MM.1S (cell line): Measurements from ENCODE around the gene DLX5.

Experiments
- EZH2phosphoT487 ChIP-seq: fragments of 300-600 bp; sonication (generic); IDR thresholded peaks from 2 replicates; pipeline ENCODE4 v1.6.1; 2018; ENCODE audit warnings: antibody characterized with exemption, low read length
- TF ChIP-seq, protein P1 (sequence below): fragments of 300-600 bp; sonication (generic); IDR thresholded peaks from 2 replicates; pipeline ENCODE4 v1.5.1; 2016; ENCODE audit warnings: antibody characterized with exemption, low read length, mixed read lengths

DNA sequence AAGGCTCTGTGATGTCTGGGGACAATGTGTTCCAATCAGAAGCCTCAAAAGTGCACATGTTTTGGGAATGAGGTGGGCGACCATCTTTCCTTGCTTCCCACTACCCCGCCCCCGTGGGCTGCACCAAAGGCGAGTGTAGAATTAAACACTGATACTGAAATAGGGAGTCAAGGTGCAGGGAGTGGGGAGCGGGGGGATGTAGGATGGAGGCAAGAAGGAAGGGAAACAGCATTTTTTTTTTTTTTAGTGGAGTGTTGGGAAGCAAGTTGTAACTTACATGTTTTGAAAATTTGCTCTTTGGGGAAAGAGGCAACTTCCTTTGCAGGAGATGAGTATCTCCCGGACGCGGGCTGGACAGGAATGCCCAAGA is 484 bp upstream of the DLX5 start:
- TF ChIP-seq, protein P1, sequence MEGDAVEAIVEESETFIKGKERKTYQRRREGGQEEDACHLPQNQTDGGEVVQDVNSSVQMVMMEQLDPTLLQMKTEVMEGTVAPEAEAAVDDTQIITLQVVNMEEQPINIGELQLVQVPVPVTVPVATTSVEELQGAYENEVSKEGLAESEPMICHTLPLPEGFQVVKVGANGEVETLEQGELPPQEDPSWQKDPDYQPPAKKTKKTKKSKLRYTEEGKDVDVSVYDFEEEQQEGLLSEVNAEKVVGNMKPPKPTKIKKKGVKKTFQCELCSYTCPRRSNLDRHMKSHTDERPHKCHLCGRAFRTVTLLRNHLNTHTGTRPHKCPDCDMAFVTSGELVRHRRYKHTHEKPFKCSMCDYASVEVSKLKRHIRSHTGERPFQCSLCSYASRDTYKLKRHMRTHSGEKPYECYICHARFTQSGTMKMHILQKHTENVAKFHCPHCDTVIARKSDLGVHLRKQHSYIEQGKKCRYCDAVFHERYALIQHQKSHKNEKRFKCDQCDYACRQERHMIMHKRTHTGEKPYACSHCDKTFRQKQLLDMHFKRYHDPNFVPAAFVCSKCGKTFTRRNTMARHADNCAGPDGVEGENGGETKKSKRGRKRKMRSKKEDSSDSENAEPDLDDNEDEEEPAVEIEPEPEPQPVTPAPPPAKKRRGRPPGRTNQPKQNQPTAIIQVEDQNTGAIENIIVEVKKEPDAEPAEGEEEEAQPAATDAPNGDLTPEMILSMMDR, result no peak
- no peak for TF ChIP-seq EZH2phosphoT487
